Adipocyte (in vitro differentiated cells): ENCODE data around the gene C2CD4C.
A peak's percentile ranks its signal among the peaks of the same experiment; 100 is the strongest.
"Not testable (repeated sequence)": the region's sequence is repeated elsewhere in the genome, so short reads cannot be mapped to it uniquely, and the experiment has no call there.

Experiments
- DNase-seq: peaks from one replicate; pipeline ENCODE4 v3.0.0-alpha.2; 2015; ENCODE audit warnings: low read depth
- H3K27me3 ChIP-seq: replicated peaks from 2 replicates; pipeline ENCODE4 v1.7.0; 2013; ENCODE audit warnings: mild to moderate bottlenecking, low read length, moderate library complexity; ENCODE audit not compliant: control insufficient read depth, insufficient read depth
- H3K36me3 ChIP-seq: 2 replicates; pipeline ENCODE4 v1.7.0; 2013; ENCODE audit warnings: low read length, mild to moderate bottlenecking, moderate library complexity; ENCODE audit not compliant: control insufficient read depth, insufficient read depth, severe bottlenecking
- H3K4me1 ChIP-seq: 2 replicates; pipeline ENCODE4 v1.7.0; 2013; ENCODE audit warnings: mild to moderate bottlenecking, low read length, moderate library complexity; ENCODE audit not compliant: control insufficient read depth, insufficient read depth
- H3K4me3 ChIP-seq: 2 replicates; pipeline ENCODE4 v1.7.0; 2013; ENCODE audit warnings: mild to moderate bottlenecking, low read length, moderate library complexity
- H3K9ac ChIP-seq: 2 replicates; pipeline ENCODE4 v1.7.0; 2013; ENCODE audit warnings: mild to moderate bottlenecking, low read length, moderate library complexity
- H3K9me3 ChIP-seq: 2 replicates; pipeline ENCODE4 v1.7.0; 2013; ENCODE audit warnings: mild to moderate bottlenecking, low read length, moderate library complexity; ENCODE audit not compliant: control insufficient read depth

C2CD4C gene

DNA sequence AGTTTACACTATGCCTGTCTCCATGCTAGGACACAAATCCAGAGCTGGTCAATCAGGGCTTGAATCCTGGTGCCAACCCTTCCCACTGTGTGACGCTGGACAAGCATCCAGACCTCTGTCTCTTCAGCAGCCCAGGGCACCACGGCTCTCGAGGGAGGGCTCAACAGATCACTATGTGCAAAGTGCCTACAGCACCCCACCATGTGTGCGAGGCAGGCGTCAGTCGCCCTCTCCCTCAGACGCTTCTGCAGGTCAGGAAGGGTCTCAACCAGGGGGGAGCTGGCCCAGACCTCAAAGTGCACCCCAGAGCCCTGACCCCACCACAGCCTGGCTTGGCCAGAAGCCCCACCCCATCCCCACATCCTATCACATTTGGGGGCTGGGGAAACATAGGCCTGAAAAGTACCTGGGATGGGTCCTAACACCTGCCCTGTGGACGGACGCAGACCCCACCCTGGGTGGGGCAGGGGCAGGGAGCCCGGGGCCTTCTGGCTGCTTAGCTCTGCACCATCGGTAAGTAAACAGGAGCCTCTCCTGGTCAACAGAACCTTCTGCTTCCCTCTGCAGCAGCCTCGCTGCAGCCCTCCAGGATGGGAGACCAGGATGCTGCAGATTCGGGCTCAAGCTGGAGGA is 2.9 kb upstream of the C2CD4C start:
- DNase-seq: no peak
- Histone ChIP-seq H3K9me3 (no peaks in the 10 kb centered on the region), H3K36me3 (no peaks in the 10 kb centered on the region), H3K9ac (no peak overlapping the region), H3K4me1 (no peaks in the 10 kb centered on the region), H3K27me3 (peaks cover 35% of the 10 kb centered on the region), H3K4me3 (no peak overlapping the region)

DNA sequence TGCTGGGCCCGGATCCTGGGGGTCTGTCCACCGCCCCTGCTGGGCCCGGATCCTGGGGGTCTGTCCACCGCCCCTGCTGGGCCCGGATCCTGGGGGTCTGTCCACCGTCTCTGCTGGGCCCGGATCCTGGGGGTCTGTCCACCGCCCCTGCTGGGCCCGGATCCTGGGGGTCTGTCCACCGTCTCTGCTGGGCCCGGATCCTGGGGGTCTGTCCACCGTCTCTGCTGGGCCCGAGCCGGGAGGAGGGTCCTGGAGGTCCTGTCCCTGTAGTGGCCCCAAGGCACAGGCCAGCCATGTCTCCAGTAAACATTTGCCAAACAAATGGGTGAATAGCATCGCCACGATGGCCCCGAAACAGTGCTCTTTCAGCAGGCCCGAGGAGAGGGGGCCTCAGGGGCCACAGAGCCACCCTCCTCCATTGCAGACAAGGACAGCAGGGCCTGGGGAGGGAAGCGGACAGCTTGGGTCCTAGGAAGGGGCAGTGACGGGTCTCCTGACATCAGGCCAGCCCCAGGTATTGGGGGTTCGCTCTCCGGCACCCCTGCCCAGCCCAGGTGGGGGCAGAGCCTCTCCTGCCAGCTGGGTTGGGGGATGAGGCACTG is 2.3 kb upstream of the C2CD4C start:
- H3K36me3 ChIP-seq, H3K9ac ChIP-seq, DNase-seq, H3K9me3 ChIP-seq, H3K4me1 ChIP-seq, H3K4me3 ChIP-seq: not testable (repeated sequence)
- peaks cover 35% of the 10 kb centered on the region for H3K27me3 ChIP-seq

- Histone ChIP-seq H3K9ac (no peak overlapping the region), H3K36me3 (no peaks in the 10 kb centered on the region), H3K4me3 (no peak overlapping the region), H3K27me3 (peaks cover 44% of the 10 kb centered on the region), H3K4me1 (no peaks in the 10 kb centered on the region), H3K9me3 (no peaks in the 10 kb centered on the region)
- no peak for DNase-seq
Observed at GRCh38 chr19:410243-410781, 1.4 kb upstream of the C2CD4C start.

- Histone ChIP-seq H3K36me3 (no peaks in the 10 kb centered on the region), H3K4me1 (no peaks in the 10 kb centered on the region), H3K27me3 (peaks cover 42% of the 10 kb centered on the region), H3K9me3 (no peaks in the 10 kb centered on the region), H3K4me3 (no peak overlapping the region), H3K9ac (no peak overlapping the region)
- DNase-seq: peak; percentile 15
Observed at GRCh38 chr19:409516-410242, 732 bp upstream of the C2CD4C start.

- Histone ChIP-seq H3K9ac (no peak overlapping the region), H3K36me3 (no peaks in the 10 kb centered on the region), H3K4me1 (no peaks in the 10 kb centered on the region), H3K4me3 (no peak overlapping the region), H3K9me3 (no peaks in the 10 kb centered on the region), H3K27me3 (peaks cover 36% of the 10 kb centered on the region)
- no peak for DNase-seq
Observed at GRCh38 chr19:408441-408901, 476 bp downstream of the C2CD4C start.

- Histone ChIP-seq H3K9me3 (no peaks in the 10 kb centered on the region), H3K4me1 (no peaks in the 10 kb centered on the region), H3K27me3 (peaks cover 39% of the 10 kb centered on the region), H3K9ac (no peak overlapping the region), H3K4me3 (no peak overlapping the region), H3K36me3 (no peaks in the 10 kb centered on the region)
- no peak for DNase-seq
Observed at GRCh38 chr19:407511-408440, 1.2 kb downstream of the C2CD4C start.

DNA sequence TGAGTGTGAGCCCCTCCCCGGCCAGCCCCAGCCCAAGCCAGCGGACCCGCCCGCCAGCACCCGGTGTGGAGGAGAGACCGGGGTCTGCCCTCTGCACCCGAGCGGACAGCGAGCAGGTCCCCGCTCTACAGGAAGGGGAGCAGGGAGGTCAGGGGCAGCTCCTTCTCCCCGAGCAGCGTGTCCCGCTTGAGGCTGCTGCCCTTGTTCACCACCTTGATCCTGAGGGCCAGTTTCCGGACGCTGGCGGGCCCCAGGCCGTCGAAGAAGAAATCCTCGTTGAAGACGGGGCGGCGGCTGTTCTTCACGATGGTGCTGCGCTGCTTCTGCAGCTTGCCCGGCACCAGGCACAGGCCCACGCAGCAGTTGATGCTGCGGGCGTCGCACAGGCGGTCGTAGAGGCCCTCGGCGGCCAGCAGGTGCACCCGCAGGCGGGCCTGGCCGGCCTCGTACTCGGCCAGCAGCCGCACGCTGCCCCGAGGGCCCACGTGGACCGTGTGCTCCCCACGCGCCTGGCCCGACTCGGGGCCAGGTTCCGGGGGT is 1.9 kb downstream of the C2CD4C start:
- H3K4me1 ChIP-seq: no peaks in the 10 kb centered on the region
- H3K9me3 ChIP-seq: no peaks in the 10 kb centered on the region
- peaks cover 37% of the 10 kb centered on the region for H3K27me3 ChIP-seq
- H3K4me3 ChIP-seq: no peak overlapping the region
- H3K36me3 ChIP-seq: no peaks in the 10 kb centered on the region
- no peak overlapping the region for H3K9ac ChIP-seq
- no peak for DNase-seq

GRCh38 chr19:406135-406781 is 2.7 kb downstream of the C2CD4C start:
- H3K9ac ChIP-seq: no peak overlapping the region
- no peaks in the 10 kb centered on the region for H3K36me3 ChIP-seq
- H3K9me3 ChIP-seq: no peaks in the 10 kb centered on the region
- DNase-seq: no peak
- peaks cover 36% of the 10 kb centered on the region for H3K27me3 ChIP-seq
- H3K4me3 ChIP-seq: no peak overlapping the region
- H3K4me1 ChIP-seq: no peaks in the 10 kb centered on the region

DNA sequence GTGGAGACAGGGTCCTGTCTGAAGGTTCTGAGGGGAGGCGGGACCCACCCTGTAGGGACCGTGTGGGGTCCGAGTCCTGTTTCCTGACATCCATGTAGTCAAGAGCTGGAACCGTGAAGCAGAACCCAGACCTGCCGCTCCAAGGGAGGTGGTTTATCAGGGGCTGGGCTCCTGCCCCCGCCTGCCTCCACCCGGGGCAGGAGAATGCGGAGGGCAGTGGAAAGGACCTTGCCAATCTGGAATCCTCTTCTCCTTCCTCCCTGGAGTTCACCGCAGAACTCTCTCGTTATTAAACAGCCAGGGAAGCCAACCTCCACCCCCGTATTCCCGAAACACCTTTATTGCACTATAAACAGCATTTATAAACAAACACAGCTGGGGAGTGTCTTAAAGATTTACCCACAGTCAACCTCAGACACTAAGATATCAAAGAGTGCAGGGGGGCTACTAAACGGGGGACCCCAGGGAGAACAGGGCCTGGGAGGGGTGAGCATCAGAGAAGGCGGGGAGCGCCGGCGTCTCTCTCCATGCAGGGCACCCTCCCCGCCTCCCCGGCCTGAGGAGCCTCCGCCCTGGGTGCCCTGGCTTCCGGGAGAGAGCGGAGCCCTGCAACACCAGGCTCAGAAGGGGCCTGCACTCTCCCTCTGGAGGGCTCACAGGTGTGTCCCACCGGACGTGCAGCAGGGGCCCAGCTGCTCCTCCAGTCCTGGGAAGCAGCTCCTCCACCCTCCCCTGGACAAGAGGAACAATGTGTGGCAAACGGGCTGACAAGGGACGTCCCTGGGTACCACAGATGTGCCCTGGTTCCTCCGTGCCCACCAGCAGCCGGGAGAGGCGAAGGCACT is 3.6 kb downstream of the C2CD4C start:
- H3K27me3 ChIP-seq: peaks cover 36% of the 10 kb centered on the region
- H3K9ac ChIP-seq: no peak overlapping the region
- no peak for DNase-seq
- H3K36me3 ChIP-seq: no peaks in the 10 kb centered on the region
- H3K4me3 ChIP-seq: no peak overlapping the region
- no peaks in the 10 kb centered on the region for H3K9me3 ChIP-seq
- H3K4me1 ChIP-seq: no peaks in the 10 kb centered on the region
